ENCODE measurements around the gene HTT. TPM values are rescaled to one million over a fixed set of nuclear protein-coding genes. Genes with fewer than 3 reads are reported as not detected.

HTT gene
- polyA plus RNA-seq, 2 of the 4 experiments (the other 2 are of a cell fraction) = 14.5 to 16.9 TPM

- TF ChIP-seq HMGXB4 (CRISPR knock-in tag; IDR thresholded peaks at IDR 0.05; ENCODE audit: borderline replicate concordance) (no peak), NPAS2 (CRISPR knock-in tag; IDR thresholded peaks at IDR 0.05; ENCODE audit: borderline replicate concordance) (no peak), CHD4 (IDR thresholded peaks at IDR 0.05; ENCODE audit: borderline replicate concordance) (no peak), HES2 (IDR thresholded peaks at IDR 0.05) (no peak), RNF2 (IDR thresholded peaks at IDR 0.05; ENCODE audit: borderline replicate concordance, low read depth) (no peak), RFX5 (IDR thresholded peaks at IDR 0.05) (no peak)
Observed at GRCh38 chr4:3123181-3123671, 48.7 kb downstream of the HTT start (continued).

- H3K4me1 ChIP-seq = no peaks in the 10 kb centered on the region
- H3K9me3 ChIP-seq = no peaks in the 10 kb centered on the region
- H3K4me3 ChIP-seq = no peak overlapping the region
- no peak for TF ChIP-seq NR3C1 (IDR thresholded peaks at IDR 0.05)
- TF ChIP-seq ZNF302 (CRISPR knock-in tag; IDR thresholded peaks at IDR 0.05) = no peak
- no peak for TF ChIP-seq NPAS2 (CRISPR knock-in tag; IDR thresholded peaks at IDR 0.05; ENCODE audit: borderline replicate concordance)
- no peak for TF ChIP-seq HOXB13 (CRISPR knock-in tag; IDR thresholded peaks at IDR 0.05; ENCODE audit: low read depth)
- TF ChIP-seq GATA3 (IDR thresholded peaks at IDR 0.05; ENCODE audit: borderline replicate concordance) = no peak
- no peak for TF ChIP-seq PHF8 (IDR thresholded peaks at IDR 0.05; ENCODE audit: borderline replicate concordance, low read depth)
- TF ChIP-seq TP53 (CRISPR knock-in tag; IDR thresholded peaks at IDR 0.05) = no peak
- TF ChIP-seq FOSL2 (IDR thresholded peaks at IDR 0.05) = no peak
- TF ChIP-seq FOSL2 (CRISPR knock-in tag; IDR thresholded peaks at IDR 0.05) = no peak
- TF ChIP-seq FOXS1 (CRISPR knock-in tag; IDR thresholded peaks at IDR 0.05) = no peak
- TF ChIP-seq CEBPB (IDR thresholded peaks at IDR 0.05) = no peak
- no peak for TF ChIP-seq USF2 (IDR thresholded peaks at IDR 0.05)
- no peak for TF ChIP-seq RNF2 (IDR thresholded peaks at IDR 0.05; ENCODE audit: borderline replicate concordance, low read depth)
- TF ChIP-seq TFCP2L1 (CRISPR knock-in tag; IDR thresholded peaks at IDR 0.05) = no peak
- TF ChIP-seq HMGXB4 (CRISPR knock-in tag; IDR thresholded peaks at IDR 0.05; ENCODE audit: borderline replicate concordance) = no peak
- TF ChIP-seq HOXB5 (CRISPR knock-in tag; IDR thresholded peaks at IDR 0.05) = no peak
- TF ChIP-seq BCL3 (IDR thresholded peaks at IDR 0.05) = no peak
- no peak for TF ChIP-seq SMC3 (IDR thresholded peaks at IDR 0.05)
- TF ChIP-seq REST (IDR thresholded peaks at IDR 0.05) = no peak
- ATAC-seq (no peak), FAIRE-seq (no peak), DNase-seq (ENCODE audit: low read depth in 1 of 2, low spot score in 1 of 2) (no peak)
- POLR2A ChIA-PET = no interaction called here
- CTCF ChIA-PET = no interaction called here
- no peak overlapping the region for H3K27ac ChIP-seq
- 94% methylated on average over 7 of the region's 7 CpGs for WGBS (ENCODE audit: missing lambda C conversion rate)
- no peak overlapping the region for H3K4me2 ChIP-seq
Observed at GRCh38 chr4:3124070-3124767, 49.7 kb downstream of the HTT start.
